NK-92 (cell line): Measurements from ENCODE around the gene MARCHF6.
"Not testable (repeated sequence)": the region's sequence is repeated elsewhere in the genome, so short reads cannot be mapped to it uniquely, and the experiment has no call there.

Experiments used
- DNase-seq: peaks from one replicate; lab custom pipeline; 2025; ENCODE audit not compliant: unreplicated experiment; lab: John Stamatoyannopoulos, UW

Gene MARCHF6

GRCh38 chr5:10353241-10354047, at the start of gene MARCHF6:
TSS of gene MARCHF6 (plus strand) at chr5:10353695. CDS start at chr5:10353899, 204 bp downstream.
- peak; percentile 64 for DNase-seq

GRCh38 chr5:10303699-10304170, 49.8 kb upstream of the MARCHF6 start:
- no peak for DNase-seq

- no peak for DNase-seq
Observed at GRCh38 chr5:10304932-10305331, 48.6 kb upstream of the MARCHF6 start.

- no peak for DNase-seq
Observed at GRCh38 chr5:10306114-10306513, 47.4 kb upstream of the MARCHF6 start.

GRCh38 chr5:10306806-10307205, 46.7 kb upstream of the MARCHF6 start:
- DNase-seq: no peak

- DNase-seq: no peak
Observed at GRCh38 chr5:10307206-10308148, 46.0 kb upstream of the MARCHF6 start, which contains the start of gene CMBL. TSS of gene CMBL (minus strand) at chr5:10307902. CDS start at chr5:10290762, 17,140 bp downstream.

- DNase-seq: no peak
Observed at GRCh38 chr5:10308844-10309243, 44.7 kb upstream of the MARCHF6 start.

- DNase-seq: no peak
Observed at GRCh38 chr5:10310066-10310779, 43.3 kb upstream of the MARCHF6 start.

- DNase-seq: not testable (repeated sequence)
Observed at GRCh38 chr5:10310835-10311570, 42.5 kb upstream of the MARCHF6 start.

GRCh38 chr5:10311595-10312425, 41.7 kb upstream of the MARCHF6 start:
- no peak for DNase-seq

GRCh38 chr5:10315201-10315600, 38.3 kb upstream of the MARCHF6 start:
- no peak for DNase-seq

- DNase-seq: no peak
Observed at GRCh38 chr5:10315824-10316509, 37.5 kb upstream of the MARCHF6 start.

- DNase-seq: no peak
Observed at GRCh38 chr5:10317825-10318682, 35.4 kb upstream of the MARCHF6 start.

- DNase-seq: no peak
Observed at GRCh38 chr5:10319202-10319851, 34.2 kb upstream of the MARCHF6 start.

GRCh38 chr5:10320793-10321192, 32.7 kb upstream of the MARCHF6 start:
- no peak for DNase-seq

- no peak for DNase-seq
Observed at GRCh38 chr5:10321882-10322281, 31.6 kb upstream of the MARCHF6 start.
